Left lung (tissue), 10 donors: ENCODE data around the gene BRWD1. TPM values are rescaled to one million over a fixed set of nuclear protein-coding genes. Genes with fewer than 3 reads are reported as not detected.
A peak's percentile ranks its signal among the peaks of the same experiment; 100 is the strongest.

ENCODE experiments used
- ATAC-seq: fragments of 200-7000 bp; cut with Tn5 transposase; one replicate; pipeline ENCODE4 v1.9.1; 2020; ENCODE audit warnings: moderate library complexity
- DNase-seq, 4 donors: peaks; one replicate each; pipeline ENCODE4 v3.0.0-alpha.2; 2013 to 2020
- H3K27ac ChIP-seq, 2 donors: fragments of 200-600 bp; sonication (generic) in 1 of 2; one replicate each; pipeline versions ENCODE4 v1.5.0 to v1.8.0; 2020 to 2021
- H3K27me3 ChIP-seq, 2 donors: fragments of 200-600 bp; sonication (generic) in 1 of 2; one replicate each; pipeline versions ENCODE4 v1.5.0 to v1.8.0; 2020 to 2021
- H3K36me3 ChIP-seq, 2 donors: fragments of 200-600 bp; sonication (generic) in 1 of 2; one replicate each; pipeline versions ENCODE4 v1.5.0 to v1.8.0; 2020 to 2021
- H3K4me1 ChIP-seq, 2 donors: fragments of 200-600 bp; one replicate each; pipeline ENCODE4 v1.8.0; 2021
- H3K4me3 ChIP-seq, 2 donors: fragments of 200-600 bp; sonication (generic) in 1 of 2; one replicate each; pipeline versions ENCODE4 v1.5.0 to v1.8.0; 2020 to 2021; ENCODE audit warnings: mild to moderate bottlenecking in 1 of 2
- H3K9me3 ChIP-seq, 2 donors: fragments of 200-600 bp; sonication (generic) in 1 of 2; one replicate each; pipeline versions ENCODE4 v1.5.0 to v1.8.0; 2020 to 2021
- CTCF ChIP-seq, 2 donors: fragments of 200-600 bp; sonication (generic) in 1 of 2; IDR thresholded peaks; one replicate each; pipeline versions ENCODE4 v1.5.0 to v1.8.0; 2021; ENCODE audit warnings: antibody characterized with exemption in 2 of 2
- intact Hi-C, 2 donors: fragments of 100-400 bp; cut with DNase I; formaldehyde crosslinking; loops; one replicate each; pipeline versions ENCODE4 v1.11.2 to v1.14.2; 2022
- polyA plus RNA-seq, 6 donors: library from polyadenylated mRNA; unstranded; fragments of 120-200 nt; gene quantifications; one replicate each; pipeline ENCODE4 v1.2.1, GENCODE V29; 2013; ENCODE audit not compliant: insufficient read length in 6 of 6
- total RNA-seq, 2 donors: library from RNA; stranded (reverse); fragmentation: NEBNext Ultra II Directional; extraction: Animal tissue kit (Norgen Biotek cat#: 25700); gene quantifications; one replicate each; pipeline ENCODE4 v1.2.1, GENCODE V29; 2021
- donor health status: DM: no; HTN: yes; CAD: no.
- donor health status: DM: no; HTN: no; CAD: no.

The BRWD1 gene
- total and polyA plus RNA-seq, 8 donors = 33.0 to 54.3 (median 47.3) TPM

DNA sequence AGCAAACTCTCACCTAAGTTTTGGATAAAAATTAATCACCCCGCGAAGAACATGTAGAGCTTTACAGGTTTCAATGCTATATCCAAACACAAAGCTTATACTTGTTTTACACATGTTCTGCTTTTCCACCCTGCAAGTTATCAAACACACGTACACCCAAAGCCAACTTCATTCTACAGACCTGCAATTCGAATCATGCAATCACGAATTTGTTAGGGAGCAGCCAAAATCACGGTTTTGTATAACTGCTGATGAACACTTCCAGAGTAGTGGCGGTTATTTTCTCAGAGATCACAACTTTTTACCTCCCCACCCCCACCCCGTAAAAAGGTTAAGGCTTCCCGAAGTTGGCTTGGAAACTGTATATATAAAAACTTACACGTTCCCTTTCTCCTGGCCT lies 34.1 kb upstream of the BRWD1 start:
- Histone ChIP-seq H3K27me3 (no peaks in the 10 kb centered on the region), H3K4me3 (peak overlapping the region; percentile 53 to 79), H3K36me3 (peaks cover 2 to 12% of the 10 kb centered on the region in 2 donors), H3K27ac (peak overlapping the region in 1 of 2 donors; percentile 93), H3K9me3 (no peaks in the 10 kb centered on the region), H3K4me1 (peaks cover 24 to 35% of the 10 kb centered on the region in 2 donors)
- DNase-seq (no peak), ATAC-seq (no peak)
- intact Hi-C loops = no loop called here
- no peak for TF ChIP-seq CTCF (IDR thresholded peaks at IDR 0.05)

DNA sequence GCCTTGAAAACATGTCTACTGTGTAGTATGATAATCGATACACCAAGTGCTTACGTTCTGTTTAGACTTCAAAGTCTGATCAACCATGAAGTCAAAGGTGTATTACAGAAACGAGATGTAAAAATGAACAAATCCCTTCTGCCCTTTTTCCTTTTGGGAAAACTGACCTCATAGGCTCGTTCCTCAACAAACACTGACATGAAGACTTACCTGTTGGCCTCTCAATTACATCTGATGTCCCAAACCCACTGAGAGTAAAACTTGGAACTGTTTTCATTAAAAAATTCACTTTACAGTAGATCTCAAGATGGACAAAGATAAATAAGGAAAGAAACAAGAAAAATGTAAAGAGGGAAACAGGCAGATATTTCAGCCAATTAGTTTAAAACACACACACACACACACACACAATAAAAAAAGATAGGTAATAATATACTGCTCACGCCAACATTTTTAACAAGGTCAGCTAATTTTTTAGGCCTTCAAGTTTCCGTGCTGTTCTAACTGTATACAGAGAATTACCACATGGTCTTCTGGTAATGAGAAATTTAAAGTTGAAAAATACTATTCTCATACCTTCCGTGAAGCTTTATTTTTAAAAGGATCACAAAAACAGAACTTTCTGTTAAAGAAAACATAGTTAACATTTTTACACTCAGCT lies 33.4 kb upstream of the BRWD1 start:
- intact Hi-C loops = no loop called here
- ATAC-seq (no peak), DNase-seq (no peak)
- Histone ChIP-seq H3K9me3 (no peaks in the 10 kb centered on the region), H3K4me1 (peaks cover 24 to 35% of the 10 kb centered on the region in 2 donors), H3K27me3 (no peaks in the 10 kb centered on the region), H3K36me3 (peaks cover 2 to 19% of the 10 kb centered on the region in 2 donors), H3K27ac (no peak overlapping the region), H3K4me3 (peak overlapping the region; percentile 53 to 79)
- TF ChIP-seq CTCF (IDR thresholded peaks at IDR 0.05) = no peak

DNA sequence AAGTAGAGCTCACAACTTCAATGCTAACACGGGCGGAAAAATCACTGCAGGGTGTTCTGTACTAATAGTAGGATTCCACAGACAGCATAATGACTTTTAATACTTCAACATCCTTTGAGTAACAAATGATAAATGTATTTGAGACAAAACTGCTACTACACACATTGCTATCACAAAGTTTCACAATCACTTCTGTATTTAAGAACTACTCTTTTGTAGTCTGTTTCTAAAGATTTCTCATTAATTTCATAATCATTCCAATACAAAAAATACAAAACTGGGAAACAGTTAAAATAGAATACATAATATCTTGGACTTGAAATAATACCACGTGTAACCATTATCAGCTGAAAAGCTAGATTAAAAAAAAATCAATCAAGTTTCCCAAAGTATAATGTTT lies 32.8 kb upstream of the BRWD1 start:
- Histone ChIP-seq H3K4me3 (peak overlapping the region in 1 of 2 donors; percentile 79), H3K4me1 (peaks cover 24 to 35% of the 10 kb centered on the region in 2 donors), H3K9me3 (no peaks in the 10 kb centered on the region), H3K27me3 (no peaks in the 10 kb centered on the region), H3K27ac (no peak overlapping the region), H3K36me3 (peaks cover 2 to 25% of the 10 kb centered on the region in 2 donors)
- intact Hi-C loops = no loop called here
- ATAC-seq = no peak
- no peak for TF ChIP-seq CTCF (IDR thresholded peaks at IDR 0.05)
- DNase-seq = no peak

DNA sequence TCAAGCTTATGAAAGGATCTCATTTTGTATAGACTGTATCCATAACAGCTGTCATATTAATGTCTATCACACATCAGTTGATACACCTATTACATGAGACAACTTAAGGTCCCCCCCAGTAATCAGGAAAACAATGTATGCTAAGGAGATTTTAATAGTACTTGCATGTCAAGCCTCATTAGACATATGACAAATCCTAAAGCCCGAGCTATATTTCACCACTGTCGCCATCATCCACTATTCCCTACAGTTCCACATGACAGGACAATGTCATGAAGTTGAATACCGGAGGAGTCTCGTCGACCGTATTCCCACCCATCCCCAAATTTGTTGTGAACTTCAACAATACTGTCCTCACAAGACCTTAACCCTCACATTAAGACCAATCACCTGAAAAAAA lies 32.0 kb upstream of the BRWD1 start:
- no peak for TF ChIP-seq CTCF (IDR thresholded peaks at IDR 0.05)

DNA sequence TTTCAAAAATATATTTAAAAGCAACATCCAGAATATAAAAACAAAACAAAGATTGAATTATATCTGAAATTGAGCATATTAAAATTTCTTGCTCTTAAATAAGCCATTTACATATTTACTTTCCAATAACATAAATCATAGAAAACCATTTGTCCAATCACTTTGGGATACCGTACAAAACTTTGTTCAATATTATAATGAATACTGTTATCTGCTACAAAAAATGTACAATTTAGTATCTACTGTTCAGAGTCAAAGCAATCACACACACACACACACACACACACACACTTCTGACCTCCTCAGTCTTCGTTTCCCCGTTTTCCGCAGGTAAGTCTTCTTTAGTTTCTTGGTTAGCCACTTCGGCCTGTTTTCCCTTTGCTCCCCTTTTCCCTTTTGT lies 31.4 kb upstream of the BRWD1 start:
- Histone ChIP-seq H3K4me1 (peaks cover 19 to 28% of the 10 kb centered on the region in 2 donors), H3K27me3 (no peaks in the 10 kb centered on the region), H3K27ac (no peak overlapping the region), H3K9me3 (no peaks in the 10 kb centered on the region), H3K4me3 (no peak overlapping the region), H3K36me3 (peaks cover 2 to 30% of the 10 kb centered on the region in 2 donors)
- intact Hi-C loops = no loop called here
- TF ChIP-seq CTCF (IDR thresholded peaks at IDR 0.05) = no peak
- DNase-seq = no peak
- ATAC-seq = no peak

More for the DNA sequence above, 32.0 kb upstream of the BRWD1 start:
- no peak overlapping the region for H3K4me3 ChIP-seq
- intact Hi-C loops = no loop called here
- peaks cover 24 to 34% of the 10 kb centered on the region in 2 donors for H3K4me1 ChIP-seq
- peaks cover 2 to 30% of the 10 kb centered on the region in 2 donors for H3K36me3 ChIP-seq
- ATAC-seq (no peak), DNase-seq (no peak)
- H3K27ac ChIP-seq = no peak overlapping the region
- no peaks in the 10 kb centered on the region for H3K27me3 ChIP-seq
- no peaks in the 10 kb centered on the region for H3K9me3 ChIP-seq
